Measurements from ENCODE around the gene ANKRD33. TPM values are rescaled to one million over a fixed set of nuclear protein-coding genes. Genes with fewer than 3 reads are reported as not detected.

The ANKRD33 gene
- total and polyA plus RNA-seq, 2 donors, result 0.02 TPM; not detected in 1

DNA sequence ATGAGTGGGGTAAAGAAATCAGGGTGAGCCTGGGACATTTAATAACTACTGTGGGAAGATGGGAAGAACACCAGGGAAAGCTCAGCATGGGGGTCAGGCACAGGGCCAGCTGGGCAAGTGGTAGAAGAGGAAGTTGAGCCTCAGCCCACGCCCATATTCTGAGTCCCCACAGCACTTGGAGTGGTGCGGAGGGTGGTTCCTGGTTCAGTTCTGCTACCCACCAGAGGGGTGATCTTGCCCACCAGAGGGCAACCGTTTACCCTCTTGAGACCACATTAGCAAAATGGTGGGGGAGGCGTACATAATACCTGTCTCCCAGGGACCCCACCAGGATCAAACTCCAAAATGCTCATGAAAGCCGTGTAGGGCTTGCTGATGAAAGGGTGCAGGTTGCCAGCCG, 16.8 kb upstream of the ANKRD33 start:
- H3K27me3 ChIP-seq (ENCODE audit: control insufficient read depth in 2 of 2, insufficient read depth in 1 of 2, low read length in 1 of 2), result peaks cover 3 to 62% of the 10 kb centered on the region in 2 donors
- WGBS, result 54% methylated on average over 6 of the region's 6 CpGs
- no peak for DNase-seq (ENCODE audit: low read depth in 6 of 9, low spot score in 9 of 9)

GRCh38 chr12:51871918-51872688, 15.8 kb upstream of the ANKRD33 start:
- no peak for DNase-seq (ENCODE audit: low read depth in 6 of 9, low spot score in 9 of 9)
- Histone ChIP-seq H3K36me3 (ENCODE audit: control insufficient read depth in 2 of 2, insufficient read depth in 2 of 2, low read length in 1 of 2) (no peaks in the 10 kb centered on the region), H3K27me3 (ENCODE audit: control insufficient read depth in 2 of 2, insufficient read depth in 1 of 2, low read length in 1 of 2) (peaks cover 3 to 54% of the 10 kb centered on the region in 2 donors), H3K4me3 (ENCODE audit: low read length in 2 of 2) (no peak overlapping the region), H3K4me1 (ENCODE audit: control insufficient read depth in 2 of 2, insufficient read depth in 2 of 2, low read length in 2 of 2) (peaks cover 0 to 15% of the 10 kb centered on the region in 2 donors), H3K27ac (ENCODE audit: low read depth in 1 of 2, low read length in 1 of 2) (no peak overlapping the region), H3K9me3 (ENCODE audit: control insufficient read depth in 2 of 2, insufficient read depth in 1 of 2, low read length in 1 of 2) (peaks cover 0 to 5% of the 10 kb centered on the region in 2 donors)
- 91% methylated on average over 17 of the region's 17 CpGs for WGBS

More for the DNA sequence above, 16.8 kb upstream of the ANKRD33 start:
- no peak overlapping the region for H3K27ac ChIP-seq (ENCODE audit: low read depth in 1 of 2, low read length in 1 of 2)
- no peaks in the 10 kb centered on the region for H3K36me3 ChIP-seq (ENCODE audit: control insufficient read depth in 2 of 2, insufficient read depth in 2 of 2, low read length in 1 of 2)
- peaks cover 0 to 5% of the 10 kb centered on the region in 2 donors for H3K9me3 ChIP-seq (ENCODE audit: control insufficient read depth in 2 of 2, insufficient read depth in 1 of 2, low read length in 1 of 2)
- H3K4me1 ChIP-seq (ENCODE audit: control insufficient read depth in 2 of 2, insufficient read depth in 2 of 2, low read length in 2 of 2), result peaks cover 0 to 15% of the 10 kb centered on the region in 2 donors
- H3K4me3 ChIP-seq (ENCODE audit: low read length in 2 of 2), result no peak overlapping the region

DNA sequence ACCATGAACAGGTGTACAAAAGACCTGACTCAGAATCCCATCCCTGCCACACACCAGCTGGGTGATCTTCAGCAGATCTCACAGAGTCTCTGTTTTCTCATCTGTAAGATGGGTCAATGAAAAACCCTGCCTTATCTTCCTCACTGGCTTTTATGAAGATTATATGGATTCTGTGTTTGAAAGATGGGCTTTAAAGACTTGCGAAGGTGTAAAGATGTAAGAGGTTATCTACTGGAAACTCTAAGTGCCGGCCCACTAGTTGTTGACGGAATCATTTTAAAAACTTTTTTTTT, 15.3 kb upstream of the ANKRD33 start:
- Histone ChIP-seq H3K9me3 (ENCODE audit: control insufficient read depth in 2 of 2, insufficient read depth in 1 of 2, low read length in 1 of 2) (peaks cover 0 to 5% of the 10 kb centered on the region in 2 donors), H3K27ac (ENCODE audit: low read depth in 1 of 2, low read length in 1 of 2) (no peak overlapping the region), H3K4me3 (ENCODE audit: low read length in 2 of 2) (no peak overlapping the region), H3K4me1 (ENCODE audit: control insufficient read depth in 2 of 2, insufficient read depth in 2 of 2, low read length in 2 of 2) (peaks cover 0 to 15% of the 10 kb centered on the region in 2 donors), H3K27me3 (ENCODE audit: control insufficient read depth in 2 of 2, insufficient read depth in 1 of 2, low read length in 1 of 2) (peaks cover 3 to 48% of the 10 kb centered on the region in 2 donors), H3K36me3 (ENCODE audit: control insufficient read depth in 2 of 2, insufficient read depth in 2 of 2, low read length in 1 of 2) (no peaks in the 10 kb centered on the region)
- over 99% methylated on average over 3 of the region's 3 CpGs for WGBS
- DNase-seq (ENCODE audit: low read depth in 6 of 9, low spot score in 9 of 9), result no peak

DNA sequence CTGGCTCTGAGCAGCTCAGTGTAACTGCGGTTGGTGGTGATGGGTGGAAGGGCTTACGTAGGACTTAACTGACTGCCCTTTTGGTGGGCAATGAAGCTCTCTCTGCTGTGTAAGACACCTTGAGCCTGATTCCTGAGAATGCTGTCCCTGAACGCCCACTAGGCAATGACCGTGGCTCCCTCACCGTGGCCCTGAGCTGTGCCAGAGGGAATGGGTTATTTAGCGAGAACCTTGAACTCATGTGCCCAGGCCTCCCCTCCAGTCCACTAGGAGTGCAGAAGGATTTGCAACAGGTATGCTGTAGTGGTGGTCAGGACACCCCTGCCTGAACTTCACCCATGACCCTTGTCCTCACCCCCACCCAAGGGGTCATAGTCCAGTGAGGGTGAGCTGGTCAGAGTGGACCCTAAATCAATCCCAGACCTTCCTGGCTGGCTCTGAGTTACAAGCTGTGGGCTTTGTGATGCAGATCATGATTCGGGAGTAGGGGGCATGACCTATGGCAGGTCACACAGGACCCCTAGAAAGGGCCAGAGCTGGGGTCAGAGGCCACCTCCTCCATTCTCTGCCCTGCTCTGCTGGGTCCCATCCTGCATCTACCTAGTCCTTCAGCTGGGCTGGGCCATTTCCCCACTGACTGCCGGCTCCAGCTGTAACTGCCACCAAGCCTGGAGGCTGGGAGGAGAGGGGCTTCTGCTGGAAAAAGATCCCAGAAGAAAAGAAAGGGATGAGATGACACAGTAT, 14.5 kb upstream of the ANKRD33 start:
- H3K9me3 ChIP-seq (ENCODE audit: control insufficient read depth in 2 of 2, insufficient read depth in 1 of 2, low read length in 1 of 2), result peaks cover 0 to 5% of the 10 kb centered on the region in 2 donors
- peaks cover 3 to 40% of the 10 kb centered on the region in 2 donors for H3K27me3 ChIP-seq (ENCODE audit: control insufficient read depth in 2 of 2, insufficient read depth in 1 of 2, low read length in 1 of 2)
- no peak overlapping the region for H3K4me3 ChIP-seq (ENCODE audit: low read length in 2 of 2)
- DNase-seq (ENCODE audit: low read depth in 6 of 9, low spot score in 9 of 9), result no peak
- H3K27ac ChIP-seq (ENCODE audit: low read depth in 1 of 2, low read length in 1 of 2), result no peak overlapping the region
- WGBS, result 95% methylated on average over 8 of the region's 8 CpGs
- peaks cover 0 to 11% of the 10 kb centered on the region in 2 donors for H3K4me1 ChIP-seq (ENCODE audit: control insufficient read depth in 2 of 2, insufficient read depth in 2 of 2, low read length in 2 of 2)
- H3K36me3 ChIP-seq (ENCODE audit: control insufficient read depth in 2 of 2, insufficient read depth in 2 of 2, low read length in 1 of 2), result no peaks in the 10 kb centered on the region

DNA sequence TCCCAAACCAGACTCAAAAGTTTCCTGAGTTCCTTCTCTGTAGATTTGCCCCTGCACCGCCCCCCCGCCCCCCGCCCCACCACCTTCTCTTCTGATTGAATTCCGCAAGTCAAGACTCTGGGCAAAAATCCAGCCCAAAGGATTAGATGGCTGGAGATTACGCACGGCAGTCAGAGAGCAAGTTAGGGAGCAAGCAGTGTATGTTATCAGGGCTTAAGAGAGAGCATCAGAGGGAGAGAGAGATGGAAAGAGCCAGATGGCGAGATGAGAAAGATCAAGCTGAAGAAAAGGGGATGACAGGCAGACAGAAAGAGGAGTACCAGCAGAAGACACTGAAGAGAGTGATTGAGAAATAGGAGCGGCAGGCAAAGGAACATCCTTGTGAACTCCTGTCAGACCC, 13.9 kb upstream of the ANKRD33 start:
- Histone ChIP-seq H3K27ac (ENCODE audit: low read depth in 1 of 2, low read length in 1 of 2) (no peak overlapping the region), H3K4me1 (ENCODE audit: control insufficient read depth in 2 of 2, insufficient read depth in 2 of 2, low read length in 2 of 2) (peaks cover 0 to 6% of the 10 kb centered on the region in 2 donors), H3K9me3 (ENCODE audit: control insufficient read depth in 2 of 2, insufficient read depth in 1 of 2, low read length in 1 of 2) (peaks cover 0 to under 1% of the 10 kb centered on the region in 2 donors), H3K27me3 (ENCODE audit: control insufficient read depth in 2 of 2, insufficient read depth in 1 of 2, low read length in 1 of 2) (peaks cover 3 to 35% of the 10 kb centered on the region in 2 donors), H3K36me3 (ENCODE audit: control insufficient read depth in 2 of 2, insufficient read depth in 2 of 2, low read length in 1 of 2) (no peaks in the 10 kb centered on the region), H3K4me3 (ENCODE audit: low read length in 2 of 2) (no peak overlapping the region)
- WGBS, result 88% methylated on average over 8 of the region's 8 CpGs
- DNase-seq (ENCODE audit: low read depth in 6 of 9, low spot score in 9 of 9), result no peak

DNA sequence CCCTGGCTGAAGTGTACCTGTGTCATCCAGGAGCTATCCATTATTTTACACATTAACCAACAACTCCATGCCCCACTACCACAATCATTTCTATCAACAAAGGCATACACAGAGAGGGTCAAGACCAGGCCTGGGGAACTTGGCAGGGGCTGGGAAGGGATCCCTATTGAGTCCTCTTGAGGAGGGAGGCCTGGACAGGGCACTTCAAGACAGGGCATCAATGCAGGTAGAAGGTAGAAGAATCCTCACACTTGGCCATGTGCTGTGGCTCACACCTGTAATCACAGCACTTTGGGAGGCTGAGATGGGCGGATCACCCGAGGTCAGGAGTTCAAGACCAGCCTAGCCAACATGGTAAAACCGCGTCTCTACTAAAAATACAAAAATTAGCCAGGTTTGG, 13.4 kb upstream of the ANKRD33 start:
- Histone ChIP-seq H3K4me3 (ENCODE audit: low read length in 2 of 2) (no peak overlapping the region), H3K9me3 (ENCODE audit: control insufficient read depth in 2 of 2, insufficient read depth in 1 of 2, low read length in 1 of 2) (no peaks in the 10 kb centered on the region), H3K4me1 (ENCODE audit: control insufficient read depth in 2 of 2, insufficient read depth in 2 of 2, low read length in 2 of 2) (peaks cover 0 to 4% of the 10 kb centered on the region in 2 donors), H3K36me3 (ENCODE audit: control insufficient read depth in 2 of 2, insufficient read depth in 2 of 2, low read length in 1 of 2) (no peaks in the 10 kb centered on the region), H3K27ac (ENCODE audit: low read depth in 1 of 2, low read length in 1 of 2) (no peak overlapping the region), H3K27me3 (ENCODE audit: control insufficient read depth in 2 of 2, insufficient read depth in 1 of 2, low read length in 1 of 2) (peaks cover 2 to 30% of the 10 kb centered on the region in 2 donors)
- no peak for DNase-seq (ENCODE audit: low read depth in 6 of 9, low spot score in 9 of 9)
- 98% methylated on average over 4 of the region's 4 CpGs for WGBS

GRCh38 chr12:51879102-51879501, 8.8 kb upstream of the ANKRD33 start:
- Histone ChIP-seq H3K27me3 (ENCODE audit: control insufficient read depth in 2 of 2, insufficient read depth in 1 of 2, low read length in 1 of 2) (no peaks in the 10 kb centered on the region), H3K4me1 (ENCODE audit: control insufficient read depth in 2 of 2, insufficient read depth in 2 of 2, low read length in 2 of 2) (no peaks in the 10 kb centered on the region), H3K36me3 (ENCODE audit: control insufficient read depth in 2 of 2, insufficient read depth in 2 of 2, low read length in 1 of 2) (no peaks in the 10 kb centered on the region), H3K9me3 (ENCODE audit: control insufficient read depth in 2 of 2, insufficient read depth in 1 of 2, low read length in 1 of 2) (no peaks in the 10 kb centered on the region), H3K4me3 (ENCODE audit: low read length in 2 of 2) (no peak overlapping the region), H3K27ac (ENCODE audit: low read depth in 1 of 2, low read length in 1 of 2) (no peak overlapping the region)
- no peak for DNase-seq (ENCODE audit: low read depth in 6 of 9, low spot score in 9 of 9)
- WGBS, result 98% methylated on average over 3 of the region's 3 CpGs

DNA sequence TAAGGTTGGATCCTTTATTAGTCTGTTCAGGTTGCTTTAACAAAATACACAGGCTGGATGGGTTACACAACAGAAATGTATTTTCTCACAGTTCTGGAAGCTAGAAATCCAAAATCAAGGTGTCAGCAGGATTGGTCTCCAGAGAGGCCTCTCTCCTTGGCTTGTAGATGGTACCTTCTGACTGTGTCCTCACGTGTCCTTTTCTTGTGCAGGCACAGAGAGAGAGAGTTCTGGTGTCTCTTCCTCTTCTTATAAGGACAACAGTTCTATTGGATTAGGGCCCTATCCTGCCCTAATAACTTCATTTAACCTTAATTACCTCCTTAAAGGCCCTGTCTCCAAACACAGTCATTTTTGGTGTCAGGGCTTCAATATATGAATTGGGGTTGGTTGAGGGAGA, 4.6 kb upstream of the ANKRD33 start:
- Histone ChIP-seq H3K27me3 (ENCODE audit: control insufficient read depth in 2 of 2, insufficient read depth in 1 of 2, low read length in 1 of 2) (no peaks in the 10 kb centered on the region), H3K9me3 (ENCODE audit: control insufficient read depth in 2 of 2, insufficient read depth in 1 of 2, low read length in 1 of 2) (no peaks in the 10 kb centered on the region), H3K27ac (ENCODE audit: low read depth in 1 of 2, low read length in 1 of 2) (no peak overlapping the region), H3K4me1 (ENCODE audit: control insufficient read depth in 2 of 2, insufficient read depth in 2 of 2, low read length in 2 of 2) (peaks cover 0 to 15% of the 10 kb centered on the region in 2 donors), H3K36me3 (ENCODE audit: control insufficient read depth in 2 of 2, insufficient read depth in 2 of 2, low read length in 1 of 2) (no peaks in the 10 kb centered on the region), H3K4me3 (ENCODE audit: low read length in 2 of 2) (no peak overlapping the region)
- DNase-seq (ENCODE audit: low read depth in 6 of 9, low spot score in 9 of 9), result no peak
- WGBS, result 95% methylated on average over 1 of the region's 1 CpG

DNA sequence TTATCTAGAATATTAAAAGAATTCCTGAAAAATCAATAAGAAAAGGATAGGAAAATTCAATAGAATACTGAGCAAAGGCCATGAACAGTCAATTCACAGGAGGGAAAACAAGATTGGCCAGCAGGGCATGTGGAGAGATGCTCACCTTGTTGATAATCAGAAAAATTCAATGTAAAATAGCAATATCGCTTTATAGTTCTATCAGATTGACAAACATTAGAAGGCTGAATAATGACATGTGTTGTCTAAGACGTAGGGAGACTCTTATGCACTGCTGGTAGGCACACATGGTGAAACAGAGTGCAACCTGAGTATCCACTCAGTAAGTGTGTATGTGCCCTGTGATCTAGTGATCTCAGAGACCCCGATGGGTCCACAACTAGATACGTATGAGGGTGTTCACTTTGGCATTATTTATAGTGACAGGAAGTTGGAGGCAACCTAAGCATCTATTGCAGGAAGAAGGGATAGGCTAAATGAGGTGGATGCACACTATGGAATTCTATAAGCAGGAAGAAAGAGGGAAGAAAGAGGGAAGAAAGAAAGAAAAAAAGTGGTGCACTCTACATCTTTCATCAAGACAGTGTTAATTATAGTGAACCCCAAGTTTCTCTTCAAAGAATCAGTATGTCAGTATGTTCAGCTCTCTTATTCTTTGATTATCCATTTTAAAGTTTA, 3.8 kb upstream of the ANKRD33 start:
- no peaks in the 10 kb centered on the region for H3K27me3 ChIP-seq (ENCODE audit: control insufficient read depth in 2 of 2, insufficient read depth in 1 of 2, low read length in 1 of 2)
- WGBS, result 96% methylated on average over 4 of the region's 4 CpGs
- no peaks in the 10 kb centered on the region for H3K36me3 ChIP-seq (ENCODE audit: control insufficient read depth in 2 of 2, insufficient read depth in 2 of 2, low read length in 1 of 2)
- peaks cover 0 to 15% of the 10 kb centered on the region in 2 donors for H3K4me1 ChIP-seq (ENCODE audit: control insufficient read depth in 2 of 2, insufficient read depth in 2 of 2, low read length in 2 of 2)
- no peaks in the 10 kb centered on the region for H3K9me3 ChIP-seq (ENCODE audit: control insufficient read depth in 2 of 2, insufficient read depth in 1 of 2, low read length in 1 of 2)
- H3K4me3 ChIP-seq (ENCODE audit: low read length in 2 of 2), result no peak overlapping the region
- no peak for DNase-seq (ENCODE audit: low read depth in 6 of 9, low spot score in 9 of 9)
- no peak overlapping the region for H3K27ac ChIP-seq (ENCODE audit: low read depth in 1 of 2, low read length in 1 of 2)
